Measurements from ENCODE around the gene GRK3.

DNA sequence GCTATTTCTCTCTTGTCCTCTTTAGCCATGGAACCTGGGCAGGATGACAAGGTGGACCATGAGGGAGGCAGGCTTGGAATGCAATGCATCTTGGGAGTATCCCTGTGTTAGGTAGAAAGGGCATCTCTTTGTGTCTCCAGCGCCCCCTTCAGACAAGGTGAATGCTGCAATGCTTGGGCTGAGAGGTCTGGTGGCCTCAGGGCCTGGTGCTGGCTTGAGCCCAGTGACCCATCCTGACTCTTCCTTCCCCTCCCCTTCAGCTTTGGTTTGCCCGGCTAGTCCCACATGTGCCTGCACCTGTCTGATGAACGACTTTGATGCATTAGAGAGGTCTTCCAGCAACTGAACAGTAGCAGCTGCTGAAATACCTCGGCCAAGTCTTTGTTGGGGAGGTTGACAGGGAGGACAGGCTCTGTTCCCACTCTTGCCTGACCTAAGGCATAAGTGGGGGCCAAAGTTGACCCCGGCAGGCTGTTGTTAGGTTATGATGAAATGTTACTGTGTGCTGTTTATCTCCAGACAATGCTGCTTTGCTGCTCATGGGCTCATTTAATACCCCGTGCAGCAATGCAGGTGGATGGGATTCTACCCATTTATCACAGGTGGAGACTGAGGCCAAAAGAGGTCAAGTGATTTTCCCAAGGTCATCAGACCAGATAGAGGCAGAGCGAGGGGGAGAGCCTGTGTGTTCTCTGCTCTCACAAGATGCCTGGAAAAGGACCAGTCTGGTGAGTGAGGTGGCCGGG lies 200.0 kb downstream of the GRK3 start:
- TF ChIP-seq, protein P1, sequence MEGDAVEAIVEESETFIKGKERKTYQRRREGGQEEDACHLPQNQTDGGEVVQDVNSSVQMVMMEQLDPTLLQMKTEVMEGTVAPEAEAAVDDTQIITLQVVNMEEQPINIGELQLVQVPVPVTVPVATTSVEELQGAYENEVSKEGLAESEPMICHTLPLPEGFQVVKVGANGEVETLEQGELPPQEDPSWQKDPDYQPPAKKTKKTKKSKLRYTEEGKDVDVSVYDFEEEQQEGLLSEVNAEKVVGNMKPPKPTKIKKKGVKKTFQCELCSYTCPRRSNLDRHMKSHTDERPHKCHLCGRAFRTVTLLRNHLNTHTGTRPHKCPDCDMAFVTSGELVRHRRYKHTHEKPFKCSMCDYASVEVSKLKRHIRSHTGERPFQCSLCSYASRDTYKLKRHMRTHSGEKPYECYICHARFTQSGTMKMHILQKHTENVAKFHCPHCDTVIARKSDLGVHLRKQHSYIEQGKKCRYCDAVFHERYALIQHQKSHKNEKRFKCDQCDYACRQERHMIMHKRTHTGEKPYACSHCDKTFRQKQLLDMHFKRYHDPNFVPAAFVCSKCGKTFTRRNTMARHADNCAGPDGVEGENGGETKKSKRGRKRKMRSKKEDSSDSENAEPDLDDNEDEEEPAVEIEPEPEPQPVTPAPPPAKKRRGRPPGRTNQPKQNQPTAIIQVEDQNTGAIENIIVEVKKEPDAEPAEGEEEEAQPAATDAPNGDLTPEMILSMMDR (IDR thresholded peaks at IDR 0.05) = no peak
- TF ChIP-seq POLR2A (IDR thresholded peaks at IDR 0.05) = no peak
- TF ChIP-seq POLR2AphosphoS5 (IDR thresholded peaks at IDR 0.05) = no peak
